Ascending aorta (tissue), 2 donors: ENCODE data around the gene LAMTOR4. TPM values are rescaled to one million over a fixed set of nuclear protein-coding genes. Genes with fewer than 3 reads are reported as not detected.

Source experiments
- DNase-seq, 2 donors: peaks; one replicate each; pipeline ENCODE4 v3.0.0-alpha.2; 2019; ENCODE audit warnings: low spot score in 2 of 2
- H3K27ac ChIP-seq, 2 donors: fragments of 200-600 bp; sonication (generic); one replicate each; pipeline ENCODE4 v1.5.1; 2016 to 2017; ENCODE audit warnings: mild to moderate bottlenecking in 1 of 2
- H3K27me3 ChIP-seq: fragments of 200-600 bp; sonication (generic); one replicate; pipeline ENCODE4 v1.5.1; 2017
- H3K36me3 ChIP-seq, 2 donors: fragments of 200-600 bp; sonication (generic); one replicate each; pipeline ENCODE4 v1.5.1; 2016
- H3K4me1 ChIP-seq, 2 donors: fragments of 200-600 bp; sonication (generic); one replicate each; pipeline ENCODE4 v1.5.1; 2016 to 2017; ENCODE audit warnings: mild to moderate bottlenecking in 1 of 2
- H3K4me3 ChIP-seq, 2 donors: fragments of 200-600 bp; sonication (generic); one replicate each; pipeline ENCODE4 v1.5.1; 2016 to 2017; ENCODE audit warnings: mild to moderate bottlenecking in 1 of 2
- H3K9me3 ChIP-seq, 2 donors: fragments of 200-600 bp; sonication (generic); one replicate each; pipeline ENCODE4 v1.5.1; 2016
- CTCF ChIP-seq, 3 experiments: fragments of 200-600 bp in 2 of 3; fragments of 450-650 bp in 1 of 3; sonication (generic) in 2 of 3; IDR thresholded peaks; one replicate each; pipeline ENCODE4 v1.5.1; 2016 to 2019; ENCODE audit warnings: antibody characterized with exemption in 3 of 3, mild to moderate bottlenecking in 1 of 3, moderate library complexity in 1 of 3
- intact Hi-C: fragments of 100-400 bp; cut with DNase I; formaldehyde crosslinking; loops from one replicate; pipeline ENCODE4 v1.15.1; 2023
- total RNA-seq: library from RNA; depleted of rRNA; stranded (reverse); fragments of >200 nt; gene quantifications from one replicate; pipeline ENCODE4 v1.1.0, GENCODE V29; 2016

The LAMTOR4 gene
- total RNA-seq, 1 donor from 2014 or later: 131 TPM

- DNase-seq: no peak
- intact Hi-C loops: loop anchor here (10.0 kb wide), 1 partner anchor 542 kb away; the partner anchor contains the start of gene GIGYF1
- Histone ChIP-seq H3K4me3 (no peak overlapping the region), H3K9me3 (no peaks in the 10 kb centered on the region), H3K27ac (no peak overlapping the region), H3K27me3 (no peaks in the 10 kb centered on the region), H3K4me1 (peaks cover 6 to 13% of the 10 kb centered on the region in 2 donors), H3K36me3 (peaks cover 27 to 37% of the 10 kb centered on the region in 2 donors)
- TF ChIP-seq CTCF (IDR thresholded peaks at IDR 0.05): no peak
These were observed 3.7 kb downstream of the LAMTOR4 start for GRCh38 chr7:100152404-100152803.

GRCh38 chr7:100152937-100153666 lies 4.4 kb downstream of the LAMTOR4 start:
- no peak for DNase-seq
- Histone ChIP-seq H3K36me3 (peaks cover 27 to 37% of the 10 kb centered on the region in 2 donors), H3K4me3 (no peak overlapping the region), H3K9me3 (no peaks in the 10 kb centered on the region), H3K27ac (no peak overlapping the region), H3K27me3 (no peaks in the 10 kb centered on the region), H3K4me1 (peaks cover 6 to 15% of the 10 kb centered on the region in 2 donors)
- intact Hi-C loops: loop anchor here (10.0 kb wide), 1 partner anchor 542 kb away; the partner anchor contains the start of gene GIGYF1
- no peak for TF ChIP-seq CTCF (IDR thresholded peaks at IDR 0.05)

- H3K4me1 ChIP-seq: peaks cover 6 to 15% of the 10 kb centered on the region in 2 donors
These were observed 5.2 kb downstream of the LAMTOR4 start for GRCh38 chr7:100153708-100154535.

GRCh38 chr7:100154651-100155491 lies 6.2 kb downstream of the LAMTOR4 start:
- TF ChIP-seq CTCF (IDR thresholded peaks at IDR 0.05): no peak
- peak overlapping the region in 1 of 2 donors; percentile 29 for H3K27ac ChIP-seq
- no peaks in the 10 kb centered on the region for H3K9me3 ChIP-seq
- no peaks in the 10 kb centered on the region for H3K27me3 ChIP-seq
- peaks cover 27 to 37% of the 10 kb centered on the region in 2 donors for H3K36me3 ChIP-seq
- no peak for DNase-seq
- intact Hi-C loops: loop anchor here (10.0 kb wide), 1 partner anchor 540 kb away; the partner anchor contains the start of gene GIGYF1
- H3K4me1 ChIP-seq: peaks cover 0 to 14% of the 10 kb centered on the region in 2 donors
- no peak overlapping the region for H3K4me3 ChIP-seq

More at GRCh38 chr7:100153708-100154535, 5.2 kb downstream of the LAMTOR4 start:
- Histone ChIP-seq H3K36me3 (peaks cover 27 to 37% of the 10 kb centered on the region in 2 donors), H3K9me3 (no peaks in the 10 kb centered on the region), H3K4me3 (no peak overlapping the region), H3K27ac (peak overlapping the region in 1 of 2 donors; percentile 29), H3K27me3 (no peaks in the 10 kb centered on the region)
- TF ChIP-seq CTCF (IDR thresholded peaks at IDR 0.05): no peak
- DNase-seq: no peak
- intact Hi-C loops: loop anchor here (10.0 kb wide), 1 partner anchor 541 kb away; the partner anchor contains the start of gene GIGYF1
